HG03025 (cell line): ENCODE data around the gene MITF.

ENCODE experiments used
- ATAC-seq: cut with Tn5 transposase; IDR thresholded peaks from one replicate; pipeline ENCODE4 v1.9.1; 2021; ENCODE audit warnings: mild to moderate bottlenecking, moderate library complexity; ENCODE audit not compliant: unreplicated experiment, low FRiP score

The MITF gene

DNA sequence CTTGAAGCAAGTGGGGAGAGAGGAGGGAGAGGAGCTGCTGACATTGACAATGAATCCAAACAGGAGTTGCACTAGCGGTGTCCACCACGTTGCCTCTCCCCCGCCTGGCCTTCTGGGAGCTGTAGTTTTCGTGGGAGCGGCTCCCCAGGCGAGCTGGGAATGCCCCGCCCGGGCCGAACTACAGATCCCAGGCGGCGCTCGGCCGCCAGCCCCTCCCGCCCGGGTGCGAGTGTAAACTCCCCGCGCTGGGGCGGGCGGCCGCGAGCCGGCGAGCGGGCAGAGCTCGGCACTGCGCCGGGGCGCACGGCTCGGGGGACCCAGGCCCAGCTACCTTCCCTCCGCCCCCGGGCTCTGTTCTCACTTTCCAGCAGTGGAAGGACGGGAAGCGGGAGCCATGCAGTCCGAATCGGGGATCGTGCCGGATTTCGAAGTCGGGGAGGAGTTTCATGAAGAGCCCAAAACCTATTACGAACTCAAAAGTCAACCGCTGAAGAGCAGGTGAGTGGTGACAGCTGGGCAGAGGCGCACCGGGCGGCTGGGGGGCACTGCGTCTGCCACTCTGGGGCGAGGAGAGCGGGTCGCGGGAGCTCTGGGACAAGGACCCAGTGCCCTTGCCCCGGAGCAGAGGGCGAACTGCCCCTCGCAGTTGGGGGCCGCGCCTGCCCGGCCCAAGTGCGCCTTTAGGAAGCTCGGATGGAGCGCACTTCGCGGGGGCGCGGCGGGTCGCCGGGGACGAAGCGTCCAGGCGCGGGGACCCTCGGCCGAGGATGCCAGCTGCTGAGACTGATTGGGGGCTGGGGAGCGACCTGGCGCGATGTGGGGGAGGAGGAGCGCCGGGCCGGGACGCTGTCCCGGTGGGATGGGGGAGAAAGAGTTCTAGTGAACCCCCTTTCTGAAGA is at the start of gene MITF:
Gene MITF (plus strand): TSS at position 261 of the 899 bp plus-strand sequence. CDS start 134 bp downstream, at position 395.
- ATAC-seq, result peak; percentile 91

DNA sequence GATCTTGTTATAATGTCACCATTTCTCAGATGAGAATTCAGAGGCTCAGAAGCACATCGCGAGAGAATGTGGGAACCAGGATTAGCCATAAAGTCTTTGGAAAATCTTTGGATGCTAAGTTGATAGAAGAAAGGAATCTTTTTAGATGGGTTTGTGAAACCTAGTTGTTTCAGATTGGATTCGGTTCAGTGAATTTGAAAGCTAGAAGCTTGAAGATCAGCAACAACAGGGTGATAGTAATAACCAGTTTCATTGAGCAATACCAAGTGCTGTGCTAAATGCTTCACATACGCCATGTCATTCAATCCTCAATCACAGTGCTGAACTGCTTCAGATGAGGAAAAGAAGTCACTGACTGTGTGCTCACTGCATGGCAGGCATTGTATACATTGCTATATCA is 47.4 kb upstream of the MITF start:
- no peak for ATAC-seq

GRCh38 chr3:69692761-69693160 is 46.5 kb upstream of the MITF start:
- ATAC-seq, result no peak

DNA sequence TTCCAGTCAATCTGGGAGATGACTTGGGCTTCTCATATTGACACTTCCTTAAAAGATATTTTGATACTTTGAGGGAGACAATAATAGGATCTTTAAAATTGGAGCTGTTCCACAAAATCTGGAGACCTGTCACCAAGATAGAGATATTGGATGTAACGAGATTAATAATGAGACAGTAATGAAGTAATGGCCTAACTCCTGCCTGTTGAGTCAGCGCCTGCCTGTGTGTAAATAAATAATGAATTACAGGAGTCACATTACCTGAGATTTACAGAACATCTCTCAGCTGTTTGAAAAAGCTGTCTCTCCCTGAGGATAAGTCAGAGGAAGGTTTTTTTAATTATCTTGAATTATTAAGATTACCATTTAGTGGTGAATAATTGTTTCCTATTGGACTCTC is 43.8 kb upstream of the MITF start:
- no peak for ATAC-seq

DNA sequence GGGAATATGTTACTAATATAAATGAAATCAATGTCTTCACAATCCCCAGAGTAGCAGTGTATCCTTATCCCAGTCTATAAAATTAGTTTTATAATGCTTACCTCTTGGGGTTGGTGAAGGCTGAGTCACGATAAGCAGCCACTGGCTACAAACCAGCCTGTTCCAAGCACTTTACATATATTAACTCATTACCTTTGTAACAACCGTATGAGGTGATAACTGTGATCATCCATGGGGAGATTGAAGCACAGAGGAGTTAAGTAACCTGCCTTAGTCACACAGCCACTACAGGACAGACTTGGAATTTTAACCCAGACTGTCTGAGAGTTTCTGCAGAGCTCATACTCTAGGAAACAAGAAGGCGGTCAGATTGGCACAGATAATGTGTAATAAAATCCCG is 43.3 kb upstream of the MITF start:
- no peak for ATAC-seq

- ATAC-seq, result no peak
Measured at GRCh38 chr3:69696367-69696766, 42.9 kb upstream of the MITF start.

DNA sequence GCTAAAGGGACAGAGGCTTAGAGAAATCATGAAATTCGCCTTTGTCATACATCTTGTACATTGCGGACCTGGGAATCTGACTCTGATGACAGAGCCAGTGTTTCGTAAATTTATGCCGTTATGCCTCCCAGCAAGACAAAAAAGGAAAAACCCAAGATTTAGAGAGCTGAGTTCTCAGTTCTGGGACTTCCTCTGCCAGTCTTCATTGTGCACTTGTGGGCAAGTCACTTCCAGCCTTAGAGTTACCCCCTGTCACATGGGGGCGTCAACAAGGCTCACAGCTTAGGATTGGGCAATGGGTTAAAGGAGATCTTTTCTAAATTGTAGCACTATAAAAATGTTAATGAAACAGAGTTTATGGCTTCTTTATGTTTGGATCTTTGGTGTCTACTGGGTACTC is 41.9 kb upstream of the MITF start:
- no peak for ATAC-seq

- ATAC-seq, result no peak
Measured at GRCh38 chr3:69698728-69699127, 40.5 kb upstream of the MITF start.

GRCh38 chr3:69699183-69699582 is 40.1 kb upstream of the MITF start:
- ATAC-seq, result no peak

- ATAC-seq, result no peak
Measured at GRCh38 chr3:69700949-69701348, 38.3 kb upstream of the MITF start.

DNA sequence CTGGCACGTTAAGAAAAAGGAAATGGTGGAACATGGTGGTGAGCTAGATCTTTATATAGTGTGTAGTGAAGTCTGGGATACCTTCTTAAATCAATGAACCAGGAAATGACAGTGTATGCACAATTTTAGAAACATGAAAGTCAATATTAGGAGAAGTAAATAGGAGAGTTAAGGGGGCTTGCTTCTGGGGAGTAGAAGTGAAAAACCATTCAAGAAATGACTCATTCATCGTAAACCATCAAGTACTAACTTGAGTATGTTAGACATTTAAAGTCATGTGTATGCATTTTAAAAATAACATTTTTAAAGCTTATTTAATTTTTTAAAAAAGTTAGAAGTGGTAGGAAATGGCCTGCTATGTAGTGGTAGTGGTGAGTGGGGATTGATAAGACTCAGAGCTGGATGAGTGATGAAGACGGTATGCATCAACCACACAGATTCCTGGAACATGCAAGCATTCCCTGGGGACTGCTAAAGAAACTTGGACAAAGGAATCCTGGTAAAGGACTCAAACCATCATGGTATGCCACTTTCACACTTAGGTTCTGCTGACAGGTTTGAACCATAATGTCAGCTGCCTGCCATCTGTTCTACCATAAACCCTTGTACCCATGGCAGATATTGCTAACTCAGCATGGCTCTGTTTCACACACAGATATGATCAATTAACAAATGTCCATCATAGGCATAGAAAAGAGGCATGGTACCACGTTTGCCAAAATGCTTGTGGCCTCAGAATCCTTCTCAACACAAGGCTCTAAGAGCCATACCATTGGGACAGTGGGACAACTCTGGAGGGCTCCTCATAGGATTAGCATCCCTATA is 28.9 kb upstream of the MITF start:
- ATAC-seq, result no peak

DNA sequence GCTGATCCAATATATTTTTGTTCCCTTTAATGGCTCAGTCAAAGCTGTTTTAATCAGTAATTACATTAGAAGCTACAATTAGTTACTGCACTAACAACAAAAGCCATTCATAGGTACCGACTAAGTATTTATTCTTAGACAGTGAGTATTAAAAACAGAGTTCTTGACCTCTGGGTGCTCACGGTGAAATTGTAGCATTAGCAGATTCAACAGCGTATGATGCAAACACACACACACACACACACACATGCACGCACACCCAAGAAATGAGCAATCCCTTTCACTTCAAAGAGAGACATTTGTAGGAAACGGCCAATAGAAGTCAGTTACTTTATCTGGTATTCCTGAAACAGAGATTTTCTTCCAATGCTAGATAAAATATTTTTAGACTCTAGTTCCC is 27.0 kb upstream of the MITF start:
- no peak for ATAC-seq

DNA sequence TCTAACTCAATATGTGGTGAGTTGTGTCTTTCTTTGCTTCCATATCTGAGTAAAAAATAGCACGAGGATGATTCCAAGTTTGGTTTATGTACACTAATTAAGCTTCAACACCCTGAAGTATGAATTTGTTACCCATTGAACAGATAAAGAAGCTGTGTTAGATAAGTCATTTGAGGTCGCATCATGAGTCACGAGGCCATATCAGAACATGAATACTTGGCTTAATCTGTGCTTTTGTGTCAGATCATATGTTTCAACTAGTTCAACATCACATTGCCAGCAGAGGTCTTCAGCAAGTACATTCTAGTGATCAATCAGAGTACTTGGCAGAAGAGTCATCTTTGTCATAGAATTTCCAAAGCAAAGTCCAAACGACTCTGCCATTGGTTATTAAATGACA is 26.3 kb upstream of the MITF start:
- no peak for ATAC-seq

GRCh38 chr3:69715204-69715603 is 24.1 kb upstream of the MITF start:
- ATAC-seq, result no peak

- ATAC-seq, result no peak
Measured at GRCh38 chr3:69716119-69716518, 23.1 kb upstream of the MITF start.

GRCh38 chr3:69718866-69719586 is 20.2 kb upstream of the MITF start:
- no peak for ATAC-seq

DNA sequence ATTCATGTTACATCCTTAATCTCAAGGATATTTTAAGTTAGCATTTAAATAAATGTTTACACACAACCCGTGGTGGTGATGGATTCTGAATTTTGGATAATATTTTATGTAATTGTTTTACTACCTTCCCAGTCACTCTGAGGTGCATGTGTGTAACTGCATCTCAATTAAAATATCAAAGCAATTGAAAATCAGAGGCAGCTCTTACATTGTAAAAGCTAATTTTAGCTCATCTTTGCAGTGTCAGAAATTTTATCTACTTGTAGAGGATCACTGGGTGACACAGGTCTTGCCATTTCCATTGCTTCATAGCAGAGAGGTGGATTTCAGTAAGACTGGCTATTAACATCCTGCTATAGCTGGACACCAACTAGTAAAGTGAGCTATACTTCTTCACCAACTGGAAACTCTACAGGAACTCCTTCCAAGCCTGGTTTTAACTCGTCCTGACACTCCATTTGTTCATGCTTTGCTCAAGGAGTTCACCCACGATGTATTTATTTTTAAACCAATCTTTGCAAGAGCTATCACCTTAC is 19.6 kb upstream of the MITF start:
- ATAC-seq, result no peak

DNA sequence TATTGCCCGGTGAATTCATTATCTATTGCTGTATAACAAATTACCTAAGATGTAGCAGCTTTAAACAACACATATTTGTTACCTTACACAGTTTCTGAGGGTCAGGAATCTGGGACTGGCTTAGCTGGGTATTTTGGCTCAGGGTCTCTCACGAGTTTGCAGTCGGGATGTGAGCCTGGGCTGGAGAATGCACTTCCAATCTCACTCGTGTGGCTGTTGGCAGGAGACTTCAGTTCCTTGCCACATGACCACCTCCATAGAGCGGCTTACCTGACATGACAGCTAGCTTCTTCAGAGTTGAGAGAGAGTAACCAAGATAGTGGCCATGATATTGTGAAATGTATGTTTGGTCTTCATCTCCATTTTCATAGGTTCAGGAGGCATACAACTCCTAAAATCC is 18.4 kb upstream of the MITF start:
- ATAC-seq, result no peak

DNA sequence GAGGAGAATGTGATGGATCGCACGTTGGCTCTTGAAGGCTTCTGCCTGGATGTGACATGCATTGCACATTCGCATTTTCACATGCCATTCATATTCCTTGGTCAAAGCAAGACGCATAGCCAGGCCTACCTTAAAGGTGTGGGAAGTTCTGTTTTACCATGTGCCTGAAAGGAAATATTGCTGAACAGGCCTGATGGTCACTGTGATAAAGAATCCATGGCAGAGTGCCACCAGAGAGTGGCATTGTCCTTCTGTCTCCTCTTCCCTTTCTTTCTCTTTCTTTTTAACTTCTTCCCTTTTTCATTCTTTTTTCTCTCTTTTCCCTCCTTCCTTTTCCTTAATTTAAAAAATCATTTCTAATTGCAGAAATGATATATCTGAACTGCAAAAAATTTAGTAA is 15.9 kb upstream of the MITF start:
- ATAC-seq, result no peak

GRCh38 chr3:69724722-69725435 is 14.4 kb upstream of the MITF start:
- ATAC-seq, result no peak
